ENCODE measurements around the gene LENG8.

Gene LENG8

GRCh38 chr19:54461613-54462012, 12.6 kb downstream of the LENG8 start:
- CTCF ChIA-PET: interaction anchor here (1.2 to 1.5 kb wide), 2 partner anchors 11 to 13 kb away, joined by 4 read pairs; no protein-coding TSS in a partner anchor
- no peak for TF ChIP-seq CTCF (IDR thresholded peaks at IDR 0.05; ENCODE audit: insufficient read depth, low read length, missing control alignments)
- POLR2A ChIA-PET: interaction anchor here (2.3 to 3.4 kb wide), 2 partner anchors 12 to 14 kb away, joined by 17 to 49 read pairs; partner anchors contain the start of genes CDC42EP5 and LENG8
- no peak overlapping the region; the same call in 1 of the 2 replicates for H3K4me3 ChIP-seq (ENCODE audit: low read depth, low read length)
- no peak for DNase-seq (ENCODE audit: low read depth, low spot score)

- POLR2A ChIA-PET: interaction anchor here (0.6 to 3.4 kb wide), 5 partner anchors 9 to 1814 kb away, joined by 3 to 49 read pairs (median 17); partner anchors contain the start of genes CDC42EP5 and LENG8
- peak overlapping the region; percentile 63 for H3K4me3 ChIP-seq (ENCODE audit: low read depth, low read length)
- no peak for TF ChIP-seq CTCF (IDR thresholded peaks at IDR 0.05; ENCODE audit: insufficient read depth, low read length, missing control alignments)
- DNase-seq (ENCODE audit: low read depth, low spot score): no peak
- CTCF ChIA-PET: interaction anchor here (1.0 to 1.5 kb wide), 3 partner anchors 8 to 14 kb away, joined by 4 read pairs; no protein-coding TSS in a partner anchor
Observed at GRCh38 chr19:54462047-54462654, 13.2 kb downstream of the LENG8 start.

- ChIA-PET CTCF (interaction anchor here (1.0 to 1.2 kb wide), 2 partner anchors 9 to 15 kb away, joined by 4 read pairs; no protein-coding TSS in a partner anchor), POLR2A (interaction anchor here (0.6 to 3.4 kb wide), 6 partner anchors 9 to 1814 kb away, joined by 3 to 49 read pairs (median 14); partner anchors contain the start of genes CDC42EP5 and LENG8)
- no peak for DNase-seq (ENCODE audit: low read depth, low spot score)
- TF ChIP-seq CTCF (IDR thresholded peaks at IDR 0.05; ENCODE audit: insufficient read depth, low read length, missing control alignments): peak; percentile 40
- peak overlapping the region; percentile 63 for H3K4me3 ChIP-seq (ENCODE audit: low read depth, low read length)
Observed at GRCh38 chr19:54462655-54463530, 13.9 kb downstream of the LENG8 start.

GRCh38 chr19:54463531-54464043, 14.6 kb downstream of the LENG8 start, which contains the start of gene LENG9:
LENG9 (minus strand) TSS chr19:54463778; CDS start chr19:54463526, 252 bp downstream.
- TF ChIP-seq CTCF (IDR thresholded peaks at IDR 0.05; ENCODE audit: insufficient read depth, low read length, missing control alignments): no peak
- H3K4me3 ChIP-seq (ENCODE audit: low read depth, low read length): peak within 1 kb of the TSS; percentile 63
- DNase-seq (ENCODE audit: low read depth, low spot score): peak; percentile 91
- ChIA-PET CTCF (no interaction called here), POLR2A (interaction anchor here (0.6 to 3.4 kb wide), 6 partner anchors 9 to 1109 kb away, joined by 3 to 49 read pairs (median 14); partner anchors contain the start of genes CDC42EP5 and LENG8)

- ChIA-PET CTCF (no interaction called here), POLR2A (interaction anchor here (0.6 to 3.4 kb wide), 6 partner anchors 9 to 1108 kb away, joined by 3 to 49 read pairs (median 14); partner anchors contain the start of genes CDC42EP5 and LENG8)
- H3K4me3 ChIP-seq (ENCODE audit: low read depth, low read length): peak overlapping the region; percentile 63
- no peak for TF ChIP-seq CTCF (IDR thresholded peaks at IDR 0.05; ENCODE audit: insufficient read depth, low read length, missing control alignments)
- no peak for DNase-seq (ENCODE audit: low read depth, low spot score)
Observed at GRCh38 chr19:54464044-54464629, 15.1 kb downstream of the LENG8 start.
